ENCODE measurements around the gene VPREB3. TPM values are rescaled to one million over a fixed set of nuclear protein-coding genes. Genes with fewer than 3 reads are reported as not detected.

Gene VPREB3
- total RNA-seq, 1 experiment from 2014 or later: not detected

DNA sequence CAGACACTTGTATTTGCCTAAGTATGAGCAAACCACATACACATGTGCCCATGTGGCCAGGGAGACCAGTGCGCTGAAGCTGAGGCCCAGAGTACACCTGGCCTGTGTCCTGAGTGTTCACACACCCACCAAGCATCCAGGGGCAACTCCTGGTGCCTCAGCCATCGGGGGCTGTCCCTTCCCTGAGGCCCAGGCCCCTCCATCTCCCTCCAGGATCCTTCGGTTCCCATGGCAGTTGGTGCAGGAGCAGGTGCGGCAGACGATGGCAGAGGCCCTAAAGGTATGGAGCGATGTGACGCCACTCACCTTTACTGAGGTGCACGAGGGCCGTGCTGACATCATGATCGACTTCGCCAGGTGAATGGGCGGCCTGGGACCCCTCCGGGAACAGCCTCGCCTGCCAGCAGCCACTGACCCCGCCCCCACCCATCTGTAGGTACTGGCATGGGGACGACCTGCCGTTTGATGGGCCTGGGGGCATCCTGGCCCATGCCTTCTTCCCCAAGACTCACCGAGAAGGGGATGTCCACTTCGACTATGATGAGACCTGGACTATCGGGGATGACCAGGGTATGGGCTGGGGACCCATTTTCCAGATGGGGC is 26.0 kb upstream of the VPREB3 start:
- H3K4me3 ChIP-seq (ENCODE audit: low read depth, low read length): no peak overlapping the region
- peaks cover 8% of the 10 kb centered on the region for H3K4me1 Mint-ChIP-seq (ENCODE audit: low read depth, unreplicated experiment)
- no peak overlapping the region for H3K4me3 Mint-ChIP-seq (ENCODE audit: unreplicated experiment)
- BruUV-seq (replicated peaks): no TSS peak
- no peaks in the 10 kb centered on the region for H3K27me3 Mint-ChIP-seq (ENCODE audit: insufficient read depth, unreplicated experiment)
- no peaks in the 10 kb centered on the region for H3K9me3 ChIP-seq
- H3K9me3 Mint-ChIP-seq (ENCODE audit: unreplicated experiment): no peaks in the 10 kb centered on the region
- POLR2A ChIA-PET: no interaction called here
- no peaks in the 10 kb centered on the region for H3K27me3 ChIP-seq (replicated peaks; ENCODE audit: control insufficient read depth, insufficient read depth, low read length)
- H3K36me3 ChIP-seq (ENCODE audit: control insufficient read depth, insufficient read depth, low read length): no peaks in the 10 kb centered on the region
- TF ChIP-seq CTCF (IDR thresholded peaks at IDR 0.05; ENCODE audit: insufficient read depth in 1 of 2, low read depth in 1 of 2, low read length in 1 of 2, severe bottlenecking in 1 of 2, unreplicated experiment in 1 of 2): no peak
- CTCF ChIA-PET: no interaction called here
- H3K36me3 Mint-ChIP-seq (ENCODE audit: insufficient read depth, unreplicated experiment): peaks cover 5% of the 10 kb centered on the region
- H3K4me1 ChIP-seq: peaks cover 20% of the 10 kb centered on the region
- DNase-seq: no peak
- H3K27ac Mint-ChIP-seq (ENCODE audit: unreplicated experiment): no peak overlapping the region
- intact Hi-C loops (cut with micrococcal nuclease; ENCODE audit: unreplicated experiment): no loop called here

- ChIA-PET CTCF (no interaction called here), POLR2A (no interaction called here)
- H3K27me3 Mint-ChIP-seq (ENCODE audit: insufficient read depth, unreplicated experiment): no peaks in the 10 kb centered on the region
- no peaks in the 10 kb centered on the region for H3K27me3 ChIP-seq (replicated peaks; ENCODE audit: control insufficient read depth, insufficient read depth, low read length)
- H3K4me3 ChIP-seq (ENCODE audit: low read depth, low read length): no peak overlapping the region
- BruUV-seq (replicated peaks): no TSS peak
- H3K9me3 ChIP-seq: no peaks in the 10 kb centered on the region
- intact Hi-C loops (cut with micrococcal nuclease; ENCODE audit: unreplicated experiment): no loop called here
- H3K27ac Mint-ChIP-seq (ENCODE audit: unreplicated experiment): no peak overlapping the region
- TF ChIP-seq CTCF (IDR thresholded peaks at IDR 0.05; ENCODE audit: insufficient read depth in 1 of 2, low read depth in 1 of 2, low read length in 1 of 2, severe bottlenecking in 1 of 2, unreplicated experiment in 1 of 2): no peak
- peaks cover 6% of the 10 kb centered on the region for H3K36me3 Mint-ChIP-seq (ENCODE audit: insufficient read depth, unreplicated experiment)
- H3K4me1 Mint-ChIP-seq (ENCODE audit: low read depth, unreplicated experiment): peaks cover 11% of the 10 kb centered on the region
- H3K36me3 ChIP-seq (ENCODE audit: control insufficient read depth, insufficient read depth, low read length): no peaks in the 10 kb centered on the region
- no peaks in the 10 kb centered on the region for H3K9me3 Mint-ChIP-seq (ENCODE audit: unreplicated experiment)
- no peak for DNase-seq
- H3K4me1 ChIP-seq: peaks cover 25% of the 10 kb centered on the region
- H3K4me3 Mint-ChIP-seq (ENCODE audit: unreplicated experiment): no peak overlapping the region
Measured at GRCh38 chr22:23779731-23780130, 25.5 kb upstream of the VPREB3 start.

DNA sequence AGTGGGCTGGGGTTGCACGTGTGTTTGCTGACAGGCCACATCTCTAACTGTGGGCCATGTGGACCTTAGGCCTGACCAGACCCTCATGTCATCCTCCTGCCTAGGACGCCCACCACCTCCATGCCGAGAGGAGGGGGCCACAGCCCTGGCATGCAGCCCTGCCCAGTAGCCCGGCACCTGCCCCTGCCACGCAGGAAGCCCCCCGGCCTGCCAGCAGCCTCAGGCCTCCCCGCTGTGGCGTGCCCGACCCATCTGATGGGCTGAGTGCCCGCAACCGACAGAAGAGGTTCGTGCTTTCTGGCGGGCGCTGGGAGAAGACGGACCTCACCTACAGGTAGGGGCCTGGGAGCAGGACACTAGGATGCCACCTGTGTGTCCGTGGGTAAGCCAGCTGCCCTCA is 24.9 kb upstream of the VPREB3 start:
- Histone ChIP-seq H3K4me1 (peaks cover 29% of the 10 kb centered on the region), H3K9me3 (no peaks in the 10 kb centered on the region), H3K36me3 (ENCODE audit: control insufficient read depth, insufficient read depth, low read length) (no peaks in the 10 kb centered on the region), H3K4me3 (ENCODE audit: low read depth, low read length) (no peak overlapping the region), H3K27me3 (replicated peaks; ENCODE audit: control insufficient read depth, insufficient read depth, low read length) (no peaks in the 10 kb centered on the region)
- no TSS peak for BruUV-seq (replicated peaks)
- DNase-seq: no peak
- intact Hi-C loops (cut with micrococcal nuclease; ENCODE audit: unreplicated experiment): no loop called here
- Mint-ChIP-seq H3K9me3 (ENCODE audit: unreplicated experiment) (no peaks in the 10 kb centered on the region), H3K4me3 (ENCODE audit: unreplicated experiment) (no peak overlapping the region), H3K27ac (ENCODE audit: unreplicated experiment) (no peak overlapping the region), H3K4me1 (ENCODE audit: low read depth, unreplicated experiment) (peaks cover 17% of the 10 kb centered on the region), H3K27me3 (ENCODE audit: insufficient read depth, unreplicated experiment) (no peaks in the 10 kb centered on the region), H3K36me3 (ENCODE audit: insufficient read depth, unreplicated experiment) (peaks cover 13% of the 10 kb centered on the region)
- ChIA-PET POLR2A (no interaction called here), CTCF (interaction anchor here (0.6 kb wide), 1 partner anchor 79 kb away, joined by 6 read pairs; the partner anchor contains the start of gene SLC2A11)
- TF ChIP-seq CTCF (IDR thresholded peaks at IDR 0.05; ENCODE audit: insufficient read depth in 1 of 2, low read depth in 1 of 2, low read length in 1 of 2, severe bottlenecking in 1 of 2, unreplicated experiment in 1 of 2): no peak
